PC-3 (cell line): ENCODE results near the gene CLEC16A.

Source experiments
- CTCF ChIP-seq: fragments of 300-600 bp; sonication (generic); conservative IDR thresholded peaks from 2 replicates; pipeline ENCODE4 v1.5.1; 2017; ENCODE audit warnings: antibody characterized with exemption, low read depth, mild to moderate bottlenecking, low read length
- EZH2 ChIP-seq: fragments of 300-600 bp; sonication (generic); IDR thresholded peaks from one replicate; pipeline ENCODE4 v1.6.1; 2017; ENCODE audit warnings: antibody characterized with exemption, mild to moderate bottlenecking, low read length; ENCODE audit not compliant: unreplicated experiment

- TF ChIP-seq CTCF (no peak), EZH2 (no peak)
These were observed 281.5 kb downstream of the CLEC16A start for GRCh38 chr16:11225677-11226549.
